GM23338 (cell line): Measurements from ENCODE around the gene DYNC2LI1. TPM values are rescaled to one million over a fixed set of nuclear protein-coding genes. Genes with fewer than 3 reads are reported as not detected.

Source experiments
- ATAC-seq: fragments of 200-7000 bp; cut with Tn5 transposase; 3 replicates; pipeline ENCODE4 v1.9.1; 2020
- DNase-seq: peaks from one replicate; pipeline ENCODE4 v3.0.0-alpha.2; 2015; ENCODE audit warnings: low spot score
- H2AFZ ChIP-seq: fragments of 200-600 bp; sonication (generic); 2 replicates; pipeline ENCODE4 v1.8.0; 2016; ENCODE audit warnings: antibody characterized with exemption, mild to moderate bottlenecking, moderate library complexity
- H3F3A ChIP-seq: fragments of 200-600 bp; sonication (generic); replicated peaks from 2 replicates; pipeline ENCODE4 v1.8.0; 2017; ENCODE audit warnings: antibody characterized with exemption, mixed run types, low read depth
- H3K27ac ChIP-seq: fragments of 200-600 bp; sonication (generic); 2 replicates; pipeline ENCODE4 v1.6.1; 2016; ENCODE audit warnings: low read depth
- H3K27me3 ChIP-seq: fragments of 200-600 bp; sonication (generic); 2 replicates; pipeline ENCODE4 v1.8.0; 2016; ENCODE audit warnings: mild to moderate bottlenecking, mixed run types, moderate library complexity; ENCODE audit not compliant: insufficient read depth
- H3K36me3 ChIP-seq: fragments of 200-600 bp; sonication (generic); 2 replicates; pipeline ENCODE4 v1.8.0; 2016; ENCODE audit warnings: mild to moderate bottlenecking; ENCODE audit not compliant: insufficient read depth
- H3K4me1 ChIP-seq: fragments of 200-600 bp; sonication (generic); 2 replicates; pipeline ENCODE4 v1.8.0; 2016; ENCODE audit warnings: mild to moderate bottlenecking, moderate library complexity; ENCODE audit not compliant: insufficient read depth
- H3K4me2 ChIP-seq: fragments of 200-600 bp; sonication (generic); 2 replicates; pipeline ENCODE4 v1.7.1; 2017; ENCODE audit warnings: mixed run types
- H3K4me3 ChIP-seq: fragments of 200-600 bp; sonication (generic); 2 replicates; pipeline ENCODE4 v1.6.1; 2016; ENCODE audit warnings: mixed run types
- H3K79me2 ChIP-seq: fragments of 200-600 bp; sonication (generic); replicated peaks from 2 replicates; pipeline ENCODE4 v1.8.0; 2017; ENCODE audit warnings: mild to moderate bottlenecking; ENCODE audit not compliant: insufficient read depth
- H3K9me2 ChIP-seq: fragments of 200-600 bp; sonication (generic); 2 replicates; pipeline ENCODE4 v1.8.0; 2017; ENCODE audit not compliant: insufficient read depth
- H4K20me1 ChIP-seq: fragments of 200-600 bp; sonication (generic); replicated peaks from 2 replicates; pipeline ENCODE4 v1.8.0; 2017; ENCODE audit warnings: mild to moderate bottlenecking; ENCODE audit not compliant: insufficient read depth
- H3K27ac Mint-ChIP-seq: 2 replicates; pipeline ENCODE4 v1.8.0; 2020; ENCODE audit warnings: inconsistent platforms, mild to moderate bottlenecking, moderate library complexity, mixed read lengths
- H3K27me3 Mint-ChIP-seq: 3 replicates; pipeline ENCODE4 v1.8.0; 2022; ENCODE audit warnings: low read depth, mild to moderate bottlenecking, moderate library complexity, mixed read lengths, inconsistent platforms; ENCODE audit not compliant: insufficient read depth, poor library complexity
- H3K36me3 Mint-ChIP-seq: 3 replicates; pipeline ENCODE4 v1.8.0; 2021; ENCODE audit warnings: low read depth, mild to moderate bottlenecking, inconsistent platforms, moderate library complexity, mixed read lengths
- H3K4me1 Mint-ChIP-seq: 3 replicates; pipeline ENCODE4 v1.8.0; 2020; ENCODE audit warnings: mild to moderate bottlenecking, inconsistent platforms, mixed read lengths
- H3K4me3 Mint-ChIP-seq: 3 replicates; pipeline ENCODE4 v1.8.0; 2021; ENCODE audit warnings: moderate library complexity, mild to moderate bottlenecking, inconsistent platforms, mixed read lengths
- H3K9me3 Mint-ChIP-seq: 3 replicates; pipeline ENCODE4 v1.8.0; 2020; ENCODE audit warnings: moderate library complexity, mild to moderate bottlenecking, inconsistent platforms, mixed read lengths
- CREB1 ChIP-seq: fragments of 250-450 bp; sonication (Bioruptor Pico); IDR thresholded peaks from 2 replicates; pipeline ENCODE4 v1.5.0; 2020; ENCODE audit warnings: low read depth, mild to moderate bottlenecking, moderate library complexity
- EZH2phosphoT487 ChIP-seq: fragments of 200-600 bp; sonication (generic); IDR thresholded peaks from one replicate; pipeline ENCODE4 v1.8.1; 2018; ENCODE audit warnings: antibody characterized with exemption; ENCODE audit not compliant: unreplicated experiment
- JUNB ChIP-seq: IDR thresholded peaks from one replicate; pipeline ENCODE4 v1.6.1; 2016; ENCODE audit warnings: antibody characterized with exemption; ENCODE audit not compliant: unreplicated experiment
- POLR2AphosphoS5 ChIP-seq: IDR thresholded peaks from 2 replicates; pipeline ENCODE4 v1.6.1; 2016; ENCODE audit warnings: antibody characterized with exemption, low read depth
- STAT1 ChIP-seq: IDR thresholded peaks from one replicate; pipeline ENCODE4 v1.6.1; 2016; ENCODE audit warnings: antibody characterized with exemption; ENCODE audit not compliant: unreplicated experiment
- ZNF114 ChIP-seq: fragments of 250-450 bp; sonication (Bioruptor Pico); IDR thresholded peaks from 2 replicates; pipeline ENCODE4 v1.5.0; 2020; ENCODE audit warnings: mild to moderate bottlenecking, moderate library complexity
- ZNF331 ChIP-seq: fragments of 250-450 bp; sonication (Bioruptor Pico); IDR thresholded peaks from 2 replicates; pipeline ENCODE4 v1.5.0; 2020; ENCODE audit warnings: low read depth, mild to moderate bottlenecking, moderate library complexity
- polyA plus RNA-seq: library from polyadenylated mRNA; unstranded; fragments of >200 nt; fragmentation: Nextera tagmentation; extraction: Ambion mirVana; gene quantifications from 2 replicates; pipeline ENCODE4 v1.2.1, GENCODE V29; 2016
- total RNA-seq: library from RNA; depleted of rRNA; stranded (reverse); fragments of >200 nt; shearing (Covaris generic); gene quantifications from 2 replicates; pipeline ENCODE4 v1.2.3, GENCODE V29; 2014
- TF ChIP-seq, protein P1 (sequence below), 2 experiments: fragments of 200-600 bp in 1 of 2; sonication (generic) in 1 of 2; conservative IDR thresholded peaks; 2 replicates each; pipeline versions ENCODE4 v1.5.1 to v1.6.1; 2016 to 2017; ENCODE audit warnings: antibody characterized with exemption in 2 of 2, low read depth in 2 of 2, mild to moderate bottlenecking in 2 of 2, moderate library complexity in 1 of 2
- TF ChIP-seq, protein P2 (sequence below): IDR thresholded peaks from one replicate; pipeline ENCODE4 v1.6.1; 2018; ENCODE audit warnings: antibody characterized with exemption; ENCODE audit not compliant: unreplicated experiment
- TF ChIP-seq, protein P3 (sequence below): IDR thresholded peaks from 2 replicates; pipeline ENCODE4 v1.6.1; 2016; ENCODE audit warnings: antibody characterized with exemption

The DYNC2LI1 gene
- total and polyA plus RNA-seq, 2 experiments from 2014 or later: 8.4 to 11.5 TPM

DNA sequence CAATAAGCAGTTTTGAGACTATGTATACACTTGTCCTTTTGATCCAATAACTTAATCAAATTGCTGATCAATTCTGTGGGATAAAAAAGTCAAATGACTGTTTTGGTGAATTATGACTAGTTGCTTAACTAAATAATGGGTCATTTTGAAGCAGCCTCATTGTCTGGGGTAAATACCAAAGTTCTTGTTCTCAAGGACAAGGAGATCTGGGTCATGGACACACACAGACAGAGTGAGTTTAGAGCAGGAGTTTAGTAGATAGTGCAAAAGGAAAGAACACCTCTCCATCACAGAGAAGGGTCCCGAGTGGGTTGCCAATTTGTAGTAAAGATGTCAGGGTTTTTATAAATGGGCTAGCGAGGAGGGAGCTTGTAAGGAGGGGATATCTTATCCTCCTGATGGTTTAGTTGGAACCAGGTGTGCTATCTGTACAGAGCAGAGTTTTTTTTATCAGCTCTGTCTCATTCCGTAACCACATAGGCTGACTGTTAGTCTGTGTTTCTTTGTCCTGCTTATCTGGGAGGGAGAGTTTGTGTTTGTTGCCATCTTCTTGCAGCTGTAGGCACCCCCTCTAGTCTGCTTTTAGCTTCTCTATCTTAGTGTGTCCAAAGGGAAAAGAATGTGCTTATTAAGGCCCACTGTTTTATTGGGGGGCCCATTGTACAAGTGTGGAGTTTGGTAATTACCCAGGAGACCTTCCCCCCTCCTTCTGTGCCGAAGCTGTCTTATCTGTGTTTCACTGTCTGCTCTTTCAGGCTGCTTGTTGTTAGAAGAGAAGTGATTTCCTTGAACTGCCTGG lies 48.9 kb upstream of the DYNC2LI1 start:
- Mint-ChIP-seq H3K36me3 (no peaks in the 10 kb centered on the region), H3K4me3 (no peak overlapping the region), H3K27me3 (peaks cover 2% of the 10 kb centered on the region), H3K27ac (0 out of 2 replicates have a peak overlapping the region, but pooled peaks have one; percentile 19), H3K4me1 (peaks cover 16% of the 10 kb centered on the region; the same call in 2 of the 3 replicates), H3K9me3 (no peaks in the 10 kb centered on the region)
- Histone ChIP-seq H3K27ac (peak overlapping the region; percentile 64; the same call in 1 of the 2 replicates), H3K4me1 (peaks cover 23% of the 10 kb centered on the region), H3F3A (no peaks in the 10 kb centered on the region), H3K4me3 (no peak overlapping the region), H3K4me2 (no peak overlapping the region), H2AFZ (peak overlapping the region; percentile 44; the same call in 1 of the 2 replicates), H3K9me2 (no peaks in the 10 kb centered on the region), H3K27me3 (no peaks in the 10 kb centered on the region), H3K79me2 (no peaks in the 10 kb centered on the region), H4K20me1 (no peaks in the 10 kb centered on the region), H3K36me3 (no peaks in the 10 kb centered on the region)
- ATAC-seq: no peak
- TF ChIP-seq ZNF114 (CRISPR knock-in tag) (no peak), EZH2phosphoT487 (no peak), POLR2AphosphoS5 (no peak)
- TF ChIP-seq, protein P1, sequence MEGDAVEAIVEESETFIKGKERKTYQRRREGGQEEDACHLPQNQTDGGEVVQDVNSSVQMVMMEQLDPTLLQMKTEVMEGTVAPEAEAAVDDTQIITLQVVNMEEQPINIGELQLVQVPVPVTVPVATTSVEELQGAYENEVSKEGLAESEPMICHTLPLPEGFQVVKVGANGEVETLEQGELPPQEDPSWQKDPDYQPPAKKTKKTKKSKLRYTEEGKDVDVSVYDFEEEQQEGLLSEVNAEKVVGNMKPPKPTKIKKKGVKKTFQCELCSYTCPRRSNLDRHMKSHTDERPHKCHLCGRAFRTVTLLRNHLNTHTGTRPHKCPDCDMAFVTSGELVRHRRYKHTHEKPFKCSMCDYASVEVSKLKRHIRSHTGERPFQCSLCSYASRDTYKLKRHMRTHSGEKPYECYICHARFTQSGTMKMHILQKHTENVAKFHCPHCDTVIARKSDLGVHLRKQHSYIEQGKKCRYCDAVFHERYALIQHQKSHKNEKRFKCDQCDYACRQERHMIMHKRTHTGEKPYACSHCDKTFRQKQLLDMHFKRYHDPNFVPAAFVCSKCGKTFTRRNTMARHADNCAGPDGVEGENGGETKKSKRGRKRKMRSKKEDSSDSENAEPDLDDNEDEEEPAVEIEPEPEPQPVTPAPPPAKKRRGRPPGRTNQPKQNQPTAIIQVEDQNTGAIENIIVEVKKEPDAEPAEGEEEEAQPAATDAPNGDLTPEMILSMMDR (conservative IDR thresholded peaks at IDR 0.05; ENCODE audit: low read depth in 2 of 2): no peak
- TF ChIP-seq, protein P2, sequence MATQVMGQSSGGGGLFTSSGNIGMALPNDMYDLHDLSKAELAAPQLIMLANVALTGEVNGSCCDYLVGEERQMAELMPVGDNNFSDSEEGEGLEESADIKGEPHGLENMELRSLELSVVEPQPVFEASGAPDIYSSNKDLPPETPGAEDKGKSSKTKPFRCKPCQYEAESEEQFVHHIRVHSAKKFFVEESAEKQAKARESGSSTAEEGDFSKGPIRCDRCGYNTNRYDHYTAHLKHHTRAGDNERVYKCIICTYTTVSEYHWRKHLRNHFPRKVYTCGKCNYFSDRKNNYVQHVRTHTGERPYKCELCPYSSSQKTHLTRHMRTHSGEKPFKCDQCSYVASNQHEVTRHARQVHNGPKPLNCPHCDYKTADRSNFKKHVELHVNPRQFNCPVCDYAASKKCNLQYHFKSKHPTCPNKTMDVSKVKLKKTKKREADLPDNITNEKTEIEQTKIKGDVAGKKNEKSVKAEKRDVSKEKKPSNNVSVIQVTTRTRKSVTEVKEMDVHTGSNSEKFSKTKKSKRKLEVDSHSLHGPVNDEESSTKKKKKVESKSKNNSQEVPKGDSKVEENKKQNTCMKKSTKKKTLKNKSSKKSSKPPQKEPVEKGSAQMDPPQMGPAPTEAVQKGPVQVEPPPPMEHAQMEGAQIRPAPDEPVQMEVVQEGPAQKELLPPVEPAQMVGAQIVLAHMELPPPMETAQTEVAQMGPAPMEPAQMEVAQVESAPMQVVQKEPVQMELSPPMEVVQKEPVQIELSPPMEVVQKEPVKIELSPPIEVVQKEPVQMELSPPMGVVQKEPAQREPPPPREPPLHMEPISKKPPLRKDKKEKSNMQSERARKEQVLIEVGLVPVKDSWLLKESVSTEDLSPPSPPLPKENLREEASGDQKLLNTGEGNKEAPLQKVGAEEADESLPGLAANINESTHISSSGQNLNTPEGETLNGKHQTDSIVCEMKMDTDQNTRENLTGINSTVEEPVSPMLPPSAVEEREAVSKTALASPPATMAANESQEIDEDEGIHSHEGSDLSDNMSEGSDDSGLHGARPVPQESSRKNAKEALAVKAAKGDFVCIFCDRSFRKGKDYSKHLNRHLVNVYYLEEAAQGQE: no peak
- no peak for DNase-seq

DNA sequence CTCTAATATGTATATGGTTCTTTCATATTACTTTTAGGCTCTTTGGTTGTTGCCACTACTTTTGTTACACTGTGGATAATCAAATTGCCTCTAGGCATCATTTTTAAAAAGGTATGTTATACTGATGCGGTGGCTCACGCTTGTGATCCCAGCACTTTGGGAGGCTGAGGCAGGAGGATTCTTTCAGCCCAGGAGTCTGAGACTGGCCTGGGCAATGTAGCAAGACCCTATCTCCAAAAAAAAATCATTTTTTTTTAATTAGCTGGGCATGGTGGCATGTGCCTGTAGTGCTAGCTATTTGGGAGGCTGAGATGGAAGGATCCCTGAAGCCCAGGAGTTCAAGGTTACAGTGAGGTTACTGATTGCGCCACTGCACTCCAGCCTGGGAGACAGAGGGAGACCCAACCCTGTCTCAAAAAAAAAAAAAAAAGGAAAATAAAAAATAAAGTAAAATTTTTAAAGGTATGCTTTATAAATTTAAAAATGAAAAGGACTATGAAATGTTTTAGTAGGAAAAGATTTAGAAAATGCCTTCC lies 48.1 kb upstream of the DYNC2LI1 start:
- H3K4me3 ChIP-seq: no peak overlapping the region
- H3K27me3 Mint-ChIP-seq: peaks cover 2% of the 10 kb centered on the region
- no peaks in the 10 kb centered on the region for H3F3A ChIP-seq
- H4K20me1 ChIP-seq: no peaks in the 10 kb centered on the region
- H3K4me1 ChIP-seq: peaks cover 28% of the 10 kb centered on the region
- H3K36me3 ChIP-seq: no peaks in the 10 kb centered on the region
- H3K36me3 Mint-ChIP-seq: no peaks in the 10 kb centered on the region
- no peak overlapping the region for H3K27ac Mint-ChIP-seq
- H3K4me3 Mint-ChIP-seq: no peak overlapping the region
- H3K27ac ChIP-seq: peak overlapping the region; percentile 64; the same call in 1 of the 2 replicates
- no peak overlapping the region for H2AFZ ChIP-seq
- no peak for ATAC-seq
- no peak overlapping the region for H3K4me2 ChIP-seq
- H3K4me1 Mint-ChIP-seq: peaks cover 21% of the 10 kb centered on the region; the same call in 2 of the 3 replicates
- DNase-seq: no peak
- H3K79me2 ChIP-seq: no peaks in the 10 kb centered on the region
- H3K9me3 Mint-ChIP-seq: no peaks in the 10 kb centered on the region
- no peaks in the 10 kb centered on the region for H3K27me3 ChIP-seq
- no peaks in the 10 kb centered on the region for H3K9me2 ChIP-seq
- TF ChIP-seq JUNB (no peak), STAT1 (no peak), ZNF331 (CRISPR knock-in tag) (no peak), CREB1 (CRISPR knock-in tag) (no peak)
- TF ChIP-seq, protein P2: no peak
- TF ChIP-seq, protein P3, sequence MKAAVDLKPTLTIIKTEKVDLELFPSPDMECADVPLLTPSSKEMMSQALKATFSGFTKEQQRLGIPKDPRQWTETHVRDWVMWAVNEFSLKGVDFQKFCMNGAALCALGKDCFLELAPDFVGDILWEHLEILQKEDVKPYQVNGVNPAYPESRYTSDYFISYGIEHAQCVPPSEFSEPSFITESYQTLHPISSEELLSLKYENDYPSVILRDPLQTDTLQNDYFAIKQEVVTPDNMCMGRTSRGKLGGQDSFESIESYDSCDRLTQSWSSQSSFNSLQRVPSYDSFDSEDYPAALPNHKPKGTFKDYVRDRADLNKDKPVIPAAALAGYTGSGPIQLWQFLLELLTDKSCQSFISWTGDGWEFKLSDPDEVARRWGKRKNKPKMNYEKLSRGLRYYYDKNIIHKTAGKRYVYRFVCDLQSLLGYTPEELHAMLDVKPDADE: no peak
- TF ChIP-seq, protein P1 (conservative IDR thresholded peaks at IDR 0.05; ENCODE audit: low read depth in 2 of 2): no peak
